PC-9 (cell line): ENCODE results near the gene SULT1E1.

ENCODE experiments used
- EZH2 ChIP-seq: fragments of 200-600 bp; sonication (generic); IDR thresholded peaks from 2 replicates; pipeline ENCODE4 v1.8.0; 2017; ENCODE audit warnings: antibody characterized with exemption, low read depth
- TF ChIP-seq, protein P1 (sequence below): fragments of 200-600 bp; sonication (generic); conservative IDR thresholded peaks from 2 replicates; pipeline ENCODE4 v1.6.1; 2017; ENCODE audit warnings: mixed run types, antibody characterized with exemption, mild to moderate bottlenecking, moderate library complexity

DNA sequence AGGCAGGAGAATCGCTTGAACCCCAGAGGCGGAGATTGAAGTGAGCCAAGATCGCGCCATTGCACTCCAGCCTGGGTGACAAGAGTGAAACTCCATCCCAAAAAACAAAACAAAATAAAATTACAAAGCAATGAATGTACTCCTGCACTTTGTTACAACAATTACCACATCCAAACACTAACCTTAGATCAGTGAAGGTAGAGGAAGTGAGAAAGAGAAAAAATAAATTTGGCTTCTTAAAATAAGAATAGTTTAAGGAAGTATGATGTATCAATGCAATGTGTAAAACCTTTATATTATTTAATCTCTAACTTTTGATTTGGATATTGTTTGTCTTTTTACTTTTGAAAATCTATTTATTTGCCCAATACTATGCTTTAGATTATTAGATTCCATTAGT lies 49.2 kb upstream of the SULT1E1 start:
- TF ChIP-seq, protein P1, sequence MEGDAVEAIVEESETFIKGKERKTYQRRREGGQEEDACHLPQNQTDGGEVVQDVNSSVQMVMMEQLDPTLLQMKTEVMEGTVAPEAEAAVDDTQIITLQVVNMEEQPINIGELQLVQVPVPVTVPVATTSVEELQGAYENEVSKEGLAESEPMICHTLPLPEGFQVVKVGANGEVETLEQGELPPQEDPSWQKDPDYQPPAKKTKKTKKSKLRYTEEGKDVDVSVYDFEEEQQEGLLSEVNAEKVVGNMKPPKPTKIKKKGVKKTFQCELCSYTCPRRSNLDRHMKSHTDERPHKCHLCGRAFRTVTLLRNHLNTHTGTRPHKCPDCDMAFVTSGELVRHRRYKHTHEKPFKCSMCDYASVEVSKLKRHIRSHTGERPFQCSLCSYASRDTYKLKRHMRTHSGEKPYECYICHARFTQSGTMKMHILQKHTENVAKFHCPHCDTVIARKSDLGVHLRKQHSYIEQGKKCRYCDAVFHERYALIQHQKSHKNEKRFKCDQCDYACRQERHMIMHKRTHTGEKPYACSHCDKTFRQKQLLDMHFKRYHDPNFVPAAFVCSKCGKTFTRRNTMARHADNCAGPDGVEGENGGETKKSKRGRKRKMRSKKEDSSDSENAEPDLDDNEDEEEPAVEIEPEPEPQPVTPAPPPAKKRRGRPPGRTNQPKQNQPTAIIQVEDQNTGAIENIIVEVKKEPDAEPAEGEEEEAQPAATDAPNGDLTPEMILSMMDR = no peak
- TF ChIP-seq EZH2 = no peak
